HL-60/S4 treated with retinoic acid at 250 ng/mL for 4 days and 3 days (cell line): Measurements from ENCODE around the gene YPEL1.
"Not testable (repeated sequence)": the region's sequence is repeated elsewhere in the genome, so short reads cannot be mapped to it uniquely, and the experiment has no call there.

ENCODE experiments used
- in situ Hi-C: fragments of 300-500 bp; cut with MboI; formaldehyde crosslinking; loops from 2 replicates; pipeline ENCODE4 v1.7.0; 2022; ENCODE audit warnings: low sequenced_read_pairs

The YPEL1 gene

DNA sequence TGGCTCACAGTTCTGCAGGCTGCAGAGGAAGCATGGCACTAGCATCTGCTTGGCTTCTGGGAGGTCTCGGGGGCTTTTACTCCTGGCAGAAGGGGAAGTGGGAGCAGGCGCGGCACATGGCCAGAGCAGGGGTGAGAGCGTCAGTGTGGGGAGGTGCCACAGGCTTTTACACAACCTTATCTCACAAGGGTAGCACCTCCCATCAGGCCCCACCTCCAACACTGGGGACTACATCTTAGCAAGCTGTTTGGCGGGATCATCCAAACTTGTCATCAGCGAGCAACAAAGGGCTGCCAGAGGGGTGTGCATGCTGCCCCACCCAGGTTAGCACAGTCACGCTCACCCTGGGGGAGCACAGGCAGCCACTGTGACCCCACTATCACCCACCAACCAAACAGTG, 18.9 kb upstream of the YPEL1 start:
- in situ Hi-C loops = no loop called here

DNA sequence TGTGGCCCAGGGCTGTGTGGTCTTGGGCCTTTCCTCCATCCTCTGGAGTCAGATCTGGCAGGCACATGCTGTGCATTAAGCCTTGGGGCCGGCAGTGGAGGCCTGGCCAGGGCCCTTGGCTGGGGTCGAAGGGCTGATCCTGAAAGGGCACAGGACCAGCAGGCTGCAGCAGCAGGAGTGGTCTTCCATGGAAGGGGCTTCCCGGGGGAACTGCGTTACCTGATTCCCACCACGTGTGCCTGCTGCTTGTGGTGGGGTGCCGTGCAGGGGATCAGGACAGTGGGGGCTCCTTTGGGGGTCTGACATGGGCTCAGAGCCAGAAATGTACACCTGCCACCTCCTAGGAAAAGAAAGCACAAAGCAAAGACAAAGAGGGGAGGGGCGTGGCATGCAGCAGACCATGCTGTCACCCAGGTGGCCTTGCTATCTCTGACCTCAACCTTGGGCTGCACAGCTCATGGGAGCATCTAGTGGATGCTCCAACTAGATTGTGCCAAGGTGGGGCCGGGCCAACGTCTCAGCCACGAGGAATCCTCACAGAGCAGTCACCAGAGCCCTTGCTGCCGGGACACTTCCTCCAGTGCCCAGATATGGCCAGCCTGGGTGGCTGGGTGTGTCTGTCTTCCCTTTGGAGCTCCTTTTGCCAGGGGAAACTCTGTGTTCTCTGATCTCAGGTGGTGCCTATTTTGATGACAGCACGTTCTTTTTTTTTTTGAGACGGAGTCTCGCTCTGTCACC, 17.9 kb upstream of the YPEL1 start:
- in situ Hi-C loops = no loop called here

DNA sequence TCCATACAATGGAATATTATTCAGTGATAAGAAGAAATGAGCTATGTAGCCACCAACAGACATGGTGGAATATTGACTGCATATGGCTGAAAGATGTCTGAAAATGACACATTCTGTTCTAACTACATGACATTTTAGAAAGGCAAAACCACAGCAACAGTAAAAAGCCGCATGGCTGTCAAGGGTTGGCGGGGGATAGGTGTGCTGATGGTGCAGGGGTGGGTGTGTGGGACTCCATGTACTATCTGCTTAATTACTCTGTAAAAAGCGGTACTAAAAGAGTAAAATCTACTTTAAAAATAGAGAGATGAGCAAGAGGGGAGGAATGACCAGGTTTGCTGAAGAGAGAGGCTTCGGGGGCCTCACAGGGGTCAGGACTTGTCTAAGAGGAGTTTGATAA, 16.7 kb upstream of the YPEL1 start:
- in situ Hi-C loops = no loop called here

DNA sequence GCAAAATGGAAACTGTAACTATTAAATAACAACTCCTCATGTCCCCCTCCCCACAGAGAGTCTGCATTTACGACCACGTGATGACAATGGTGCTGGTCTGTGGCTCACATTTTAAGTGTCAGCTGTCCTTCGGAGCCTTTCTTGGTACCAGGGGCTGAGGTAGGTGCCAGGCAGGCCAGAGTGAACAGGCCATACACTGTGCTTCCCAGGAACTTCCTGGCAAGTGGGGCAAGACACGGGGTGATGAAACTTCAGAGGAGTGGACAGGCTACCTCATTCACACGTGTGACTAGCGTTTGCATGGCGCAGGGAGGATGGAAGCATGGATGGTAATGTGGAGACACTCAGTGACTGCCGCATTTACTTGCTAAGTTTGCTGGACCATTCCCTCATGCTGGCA, 10.4 kb upstream of the YPEL1 start:
- in situ Hi-C loops = no loop called here

DNA sequence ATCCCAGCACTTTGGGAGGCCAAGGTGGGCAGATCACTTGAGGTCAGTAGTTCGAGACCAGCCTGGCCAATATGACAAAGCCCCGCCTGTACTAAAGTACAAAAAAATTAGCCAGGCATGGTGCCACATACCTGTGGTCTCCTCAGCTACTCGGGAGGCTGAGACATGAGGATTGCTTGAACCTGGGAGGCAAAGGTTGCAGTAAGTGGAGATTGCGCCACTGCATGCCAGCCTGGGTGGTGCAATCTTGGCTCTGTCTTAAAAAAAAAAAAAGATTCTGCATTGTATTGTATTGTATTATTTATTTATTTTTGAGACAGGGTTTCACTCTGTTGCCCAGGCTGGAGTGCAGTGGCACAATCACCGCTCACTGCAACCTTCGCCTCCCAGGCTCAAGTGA, 9.3 kb upstream of the YPEL1 start:
- in situ Hi-C loops = not testable (repeated sequence)

DNA sequence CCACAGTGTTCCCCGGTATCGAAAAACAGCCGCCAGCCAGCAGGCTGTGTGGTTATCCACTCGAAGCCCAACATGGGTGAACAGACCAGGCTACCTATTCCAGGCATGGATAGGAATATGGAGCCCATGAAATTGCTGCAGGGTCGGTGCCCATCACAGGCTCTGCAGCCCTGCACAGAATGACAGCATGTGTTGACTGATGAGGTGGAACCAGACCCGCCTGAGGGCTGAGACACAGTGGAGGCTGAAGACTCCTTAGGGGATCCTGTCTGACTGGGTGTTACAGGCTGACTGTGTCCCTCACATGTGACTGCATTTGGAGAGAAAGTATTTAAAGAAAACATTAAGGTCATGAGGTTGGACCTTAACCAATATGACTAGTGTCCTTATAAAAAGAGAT, 6.2 kb upstream of the YPEL1 start:
- in situ Hi-C loops = no loop called here

DNA sequence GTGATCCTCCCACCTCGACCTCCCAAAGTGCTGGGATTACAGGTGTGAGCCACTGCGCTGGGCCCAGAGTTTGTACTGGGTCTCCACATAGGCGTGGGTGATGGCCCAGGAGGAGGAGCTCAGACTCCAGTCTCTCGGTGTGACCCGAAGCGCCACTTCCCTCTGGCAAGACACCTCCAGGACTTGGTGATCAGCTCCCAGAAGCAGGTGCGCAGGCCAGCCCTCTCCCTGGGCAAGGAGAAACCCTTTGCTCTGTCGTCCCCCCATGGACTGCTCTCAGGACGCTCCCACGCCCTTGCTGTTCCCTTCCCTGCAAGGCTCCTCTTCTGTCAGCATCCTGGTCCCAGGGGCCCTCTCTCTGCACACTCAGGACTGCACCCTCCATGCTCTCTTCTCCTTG, 5.5 kb upstream of the YPEL1 start:
- in situ Hi-C loops = no loop called here

DNA sequence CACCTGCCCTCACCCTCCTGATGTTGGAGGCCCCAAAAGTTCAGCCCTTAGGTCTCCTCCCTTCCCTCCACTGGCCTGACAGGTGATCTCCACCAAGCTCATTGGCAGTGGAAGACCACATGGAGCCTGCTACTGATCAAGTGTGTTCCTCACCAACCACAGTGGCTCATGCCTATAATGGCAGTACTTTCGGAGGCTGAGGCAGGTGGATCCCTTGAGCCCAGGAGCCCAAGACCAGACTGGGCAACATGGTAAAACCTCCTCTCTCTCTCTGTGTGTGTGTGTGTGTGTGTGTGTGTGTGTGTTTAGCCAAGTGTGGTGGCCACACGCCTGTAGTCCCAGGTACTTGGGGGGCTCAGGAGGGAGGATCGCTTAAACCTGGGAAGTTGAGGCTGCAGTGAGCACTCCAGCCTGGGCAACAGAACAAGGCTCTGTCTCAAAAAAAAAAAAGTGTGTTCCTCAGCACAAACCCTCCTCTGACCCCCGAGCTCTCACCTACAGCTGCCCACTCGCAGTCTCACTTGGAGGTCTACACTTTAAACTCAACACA, 4.3 kb upstream of the YPEL1 start:
- in situ Hi-C loops = no loop called here

DNA sequence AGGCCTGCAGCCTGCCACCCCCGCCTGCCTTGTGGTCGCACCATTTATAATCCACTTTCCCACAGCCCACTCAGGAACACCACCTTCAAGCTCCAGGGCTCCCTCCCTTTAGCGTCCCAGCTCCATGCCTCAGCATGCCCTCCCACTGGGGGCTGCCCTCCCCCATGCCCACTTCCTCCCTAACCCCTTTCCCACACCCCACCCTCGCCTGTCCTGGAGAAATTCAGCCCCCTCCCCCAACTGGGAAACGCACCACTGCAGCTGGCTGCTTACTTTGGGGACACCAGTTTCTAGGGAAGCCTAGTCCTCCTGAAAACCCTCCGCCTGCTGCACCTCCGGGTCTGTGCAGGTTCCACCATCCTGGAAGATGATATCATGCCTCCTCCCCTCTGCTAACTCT, 3.4 kb upstream of the YPEL1 start:
- in situ Hi-C loops = no loop called here

DNA sequence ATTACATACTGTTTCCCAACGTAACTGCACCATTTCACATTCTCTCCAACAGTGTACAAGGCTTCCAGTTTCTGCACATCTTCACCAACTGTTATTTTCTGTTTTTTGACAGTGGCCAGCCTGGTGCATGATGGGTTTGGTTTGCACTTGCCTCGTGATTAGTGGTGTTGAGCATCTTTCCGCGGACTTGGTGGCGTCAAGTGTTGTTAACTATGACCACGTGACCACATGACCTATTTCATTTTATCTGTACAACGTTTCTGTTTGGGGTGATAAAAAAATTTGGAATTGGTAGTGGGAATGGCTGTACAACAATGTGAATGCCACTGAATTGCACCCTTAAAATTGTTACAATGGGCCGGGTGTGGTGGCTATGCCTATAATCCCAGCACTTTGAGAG, 2.5 kb upstream of the YPEL1 start:
- in situ Hi-C loops = no loop called here

DNA sequence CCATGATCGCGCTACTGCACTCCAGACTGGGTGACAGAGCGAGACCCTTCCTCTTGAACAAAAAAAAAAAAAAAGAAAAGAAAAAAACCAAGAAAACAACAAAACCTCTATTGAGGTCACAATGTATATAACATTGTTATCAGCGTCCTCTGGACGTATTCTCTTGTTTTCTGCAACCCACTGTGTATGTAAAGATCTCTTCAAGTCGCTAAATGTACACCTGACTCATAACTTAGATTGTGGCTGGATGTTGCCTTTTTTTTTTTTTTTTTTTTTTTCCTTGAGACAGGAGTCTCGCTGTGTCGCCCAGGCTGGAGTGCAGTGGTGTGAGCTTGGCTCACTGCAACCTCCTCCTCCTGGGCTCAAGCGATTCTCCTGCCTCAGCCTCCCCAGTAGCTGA, 1.4 kb upstream of the YPEL1 start:
- in situ Hi-C loops = no loop called here

DNA sequence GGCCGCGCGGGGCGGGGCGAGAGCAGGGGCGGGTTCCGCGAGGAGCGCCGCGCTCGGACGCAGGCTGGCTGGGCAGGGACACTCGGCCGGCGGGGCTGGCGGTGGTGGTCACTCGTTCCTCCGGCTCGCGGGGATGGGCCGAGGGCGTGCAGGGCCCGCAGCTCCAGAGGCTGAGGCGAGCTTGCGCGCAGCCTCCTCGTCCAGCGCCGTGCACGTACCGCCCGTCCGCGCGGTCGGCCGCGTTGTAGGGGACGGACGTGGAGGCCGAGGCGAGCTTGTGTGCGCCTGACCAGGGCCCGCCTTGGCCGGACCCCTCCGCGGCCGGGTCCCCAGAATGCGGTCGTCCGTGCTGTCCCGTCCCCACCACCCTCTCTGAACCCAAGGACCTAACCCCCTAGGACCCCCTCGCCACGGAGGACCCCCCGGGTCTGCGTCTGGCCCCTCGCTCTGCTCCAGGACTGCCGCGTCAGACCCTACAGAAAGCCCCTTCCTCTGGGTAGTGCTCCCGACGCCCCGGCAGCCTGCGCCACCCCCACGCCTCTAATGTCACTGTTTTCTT, 569 bp upstream of the YPEL1 start:
- in situ Hi-C loops = no loop called here

DNA sequence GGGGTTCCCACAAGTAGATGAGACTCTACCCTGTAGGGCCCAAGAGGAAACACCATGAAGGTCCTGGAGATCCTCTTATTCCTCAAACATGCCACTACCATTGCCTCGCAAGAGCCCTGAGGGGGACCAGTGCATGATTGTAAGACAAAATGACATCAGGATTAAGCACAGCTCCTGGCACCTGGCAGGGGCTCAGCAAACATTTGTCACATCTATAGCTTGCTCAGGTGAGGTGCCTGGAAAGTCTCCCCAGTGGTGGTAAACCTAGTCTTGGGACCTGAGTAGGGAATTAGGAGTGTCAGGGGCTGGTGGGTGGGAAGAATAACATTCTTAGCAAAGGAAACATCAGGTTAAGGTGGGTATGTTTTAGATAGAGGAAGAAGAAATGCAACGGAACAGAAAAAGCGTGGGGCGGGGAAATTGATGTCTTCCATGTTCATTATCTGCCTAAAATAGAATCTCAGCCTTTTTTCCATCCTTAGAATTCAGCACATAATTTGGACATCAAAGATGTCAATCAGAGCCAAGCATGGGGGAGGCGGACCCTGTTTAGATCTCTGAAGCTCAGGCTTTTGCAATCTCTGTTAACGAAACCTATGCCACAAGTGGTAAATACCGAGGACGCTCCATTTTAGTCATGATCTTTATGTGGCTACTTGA, 924 bp downstream of the YPEL1 start:
- in situ Hi-C loops = no loop called here

DNA sequence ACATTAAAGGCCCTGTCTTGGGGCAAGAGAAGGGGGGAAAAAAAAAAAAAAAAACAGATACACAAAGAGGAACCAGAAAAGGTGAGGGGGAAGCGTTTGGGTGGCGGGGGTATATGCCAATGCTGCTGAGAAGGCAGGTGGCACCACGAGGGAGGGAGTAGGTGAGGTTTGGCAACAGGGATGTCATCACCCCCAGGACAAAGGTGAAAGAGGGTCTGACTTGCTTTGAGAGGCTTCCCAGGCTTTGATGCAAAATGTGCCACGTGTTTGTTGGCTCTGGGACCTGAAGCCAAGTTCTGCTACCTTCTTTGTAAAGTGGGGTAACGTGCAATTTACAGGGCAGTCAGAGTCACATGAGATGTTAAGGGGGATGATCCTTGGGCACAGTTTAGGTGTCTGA, 4.1 kb downstream of the YPEL1 start:
- in situ Hi-C loops = no loop called here

DNA sequence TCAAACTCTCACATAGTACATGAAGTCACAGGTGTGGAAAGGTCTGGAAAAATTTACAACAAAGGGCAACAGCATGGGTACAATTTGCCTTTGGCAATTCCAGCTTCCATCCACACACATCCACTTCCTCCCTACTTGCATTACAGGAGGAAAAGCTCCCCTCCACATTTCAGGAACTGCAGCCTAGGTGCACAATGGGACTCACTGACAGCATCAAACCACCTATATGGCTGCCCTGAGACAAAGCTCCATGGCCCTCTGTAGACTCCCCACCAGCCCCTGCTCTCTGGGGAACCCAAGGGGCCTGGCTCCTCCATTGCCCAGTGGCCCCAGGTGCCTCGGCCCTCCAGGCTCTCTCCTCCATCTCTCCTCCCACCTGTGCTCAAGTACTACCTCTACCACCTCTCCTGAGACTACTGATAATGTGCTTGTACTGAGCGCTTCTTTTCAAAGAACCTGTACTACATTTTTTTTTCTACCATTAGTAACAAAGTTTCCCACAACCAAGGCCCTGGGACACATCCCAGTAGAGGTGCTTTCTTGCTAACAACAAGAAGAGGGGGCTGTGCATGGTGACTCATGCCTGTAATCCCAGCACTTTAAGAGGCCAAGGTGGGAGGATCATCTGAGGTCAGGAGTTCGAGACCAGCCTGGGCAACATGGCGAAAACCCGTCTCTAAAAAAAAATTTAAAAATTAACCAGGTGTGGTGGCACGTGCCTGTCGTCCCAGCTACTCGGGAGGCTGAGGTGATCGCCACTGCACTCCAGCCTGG, 4.9 kb downstream of the YPEL1 start:
- in situ Hi-C loops = no loop called here

DNA sequence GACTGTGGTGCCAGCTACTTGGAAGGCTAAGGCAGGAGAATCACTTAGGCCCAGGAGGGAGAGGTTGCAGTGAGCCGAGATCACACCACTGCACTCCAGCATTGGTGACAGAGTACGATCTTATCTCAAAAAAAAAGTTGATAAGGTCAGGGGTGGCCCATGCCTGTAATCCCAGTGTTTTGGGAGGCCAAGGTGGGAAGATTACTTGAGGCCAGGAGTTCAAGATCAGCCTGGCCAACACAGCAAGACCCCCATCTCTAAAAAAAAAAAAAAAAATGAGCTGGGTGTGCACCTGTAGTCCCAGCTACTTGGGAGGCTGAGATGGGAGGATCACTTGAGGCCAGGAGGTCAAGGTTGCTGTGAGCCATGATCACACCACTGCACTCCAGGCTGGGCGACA, 6.4 kb downstream of the YPEL1 start:
- in situ Hi-C loops = not testable (repeated sequence)

DNA sequence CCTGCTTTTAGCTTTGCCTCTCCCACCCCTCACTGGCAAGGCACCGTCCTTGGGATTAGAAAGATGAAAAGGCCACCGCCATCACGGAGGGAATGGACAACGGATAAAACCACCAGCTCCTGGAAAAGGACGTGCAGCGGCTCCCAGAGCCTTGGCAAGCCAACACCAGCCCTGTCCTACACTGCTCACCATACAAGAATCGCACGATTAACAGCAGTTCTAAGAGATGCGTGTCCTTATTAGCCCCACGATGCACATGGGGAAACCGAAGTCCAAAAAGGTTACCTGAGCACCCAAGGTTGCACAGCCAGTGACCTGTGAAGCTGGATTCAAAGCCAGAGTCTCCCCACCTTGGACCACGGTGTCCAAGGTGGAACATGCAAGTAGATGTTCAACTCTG, 7.3 kb downstream of the YPEL1 start:
- in situ Hi-C loops = no loop called here

DNA sequence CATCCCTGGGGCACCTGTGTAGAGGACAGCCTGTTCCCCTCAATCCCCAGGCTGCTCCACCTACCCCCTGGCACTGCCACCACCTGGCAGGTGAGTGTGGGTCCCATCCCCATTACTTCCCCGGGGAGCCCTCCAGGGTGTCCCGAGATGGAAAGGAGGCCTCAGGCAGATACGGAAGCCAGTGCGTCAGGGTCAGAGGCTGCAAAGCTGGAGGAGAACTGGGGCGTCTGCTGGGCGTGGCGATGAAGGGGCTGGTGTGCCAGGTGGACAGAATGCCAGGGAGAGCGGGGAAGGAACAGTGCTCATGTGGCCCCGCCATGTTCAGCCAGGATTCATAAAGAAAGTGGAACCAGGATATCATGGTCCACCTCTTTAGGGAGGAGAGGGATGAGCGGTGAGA, 7.8 kb downstream of the YPEL1 start:
- in situ Hi-C loops = no loop called here

DNA sequence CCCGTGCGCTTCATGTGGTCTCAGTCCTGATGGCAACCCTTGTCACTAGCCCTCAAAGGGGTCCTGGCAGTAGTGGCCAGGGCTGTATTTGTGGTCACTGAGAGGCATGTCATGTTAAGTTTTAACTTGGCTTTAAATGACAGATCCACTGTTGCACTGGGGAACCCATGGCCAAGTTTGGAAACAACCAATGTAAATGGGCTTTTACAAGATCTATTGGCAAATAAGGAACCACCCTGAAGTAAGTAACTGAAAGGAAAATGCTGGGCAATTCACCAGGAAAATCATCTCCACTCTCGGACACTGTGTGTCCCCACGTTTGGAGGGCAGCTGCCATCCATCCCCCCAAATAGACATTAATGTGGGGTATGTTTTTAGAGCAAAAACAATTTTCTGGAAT, 8.4 kb downstream of the YPEL1 start:
- in situ Hi-C loops = no loop called here

DNA sequence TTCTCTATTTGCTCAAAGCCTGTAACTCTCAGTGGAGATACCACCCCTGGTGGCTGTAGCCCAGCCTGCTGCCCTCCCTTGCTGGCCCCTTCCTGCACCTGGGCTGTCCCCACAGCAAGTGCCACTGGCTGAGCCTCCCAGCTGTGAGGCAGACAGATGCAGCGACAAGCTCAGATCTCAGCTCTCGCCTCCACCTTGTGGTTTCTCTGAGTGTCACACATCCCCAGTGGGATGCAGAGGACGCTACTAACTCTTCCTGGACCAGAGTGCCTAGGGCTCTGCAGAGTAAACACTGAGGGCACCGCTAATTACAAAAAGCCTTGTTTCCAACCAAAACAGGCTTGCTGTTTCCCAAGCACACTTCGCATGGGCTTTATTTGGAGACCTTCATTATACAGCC, 8.9 kb downstream of the YPEL1 start:
- in situ Hi-C loops = no loop called here

DNA sequence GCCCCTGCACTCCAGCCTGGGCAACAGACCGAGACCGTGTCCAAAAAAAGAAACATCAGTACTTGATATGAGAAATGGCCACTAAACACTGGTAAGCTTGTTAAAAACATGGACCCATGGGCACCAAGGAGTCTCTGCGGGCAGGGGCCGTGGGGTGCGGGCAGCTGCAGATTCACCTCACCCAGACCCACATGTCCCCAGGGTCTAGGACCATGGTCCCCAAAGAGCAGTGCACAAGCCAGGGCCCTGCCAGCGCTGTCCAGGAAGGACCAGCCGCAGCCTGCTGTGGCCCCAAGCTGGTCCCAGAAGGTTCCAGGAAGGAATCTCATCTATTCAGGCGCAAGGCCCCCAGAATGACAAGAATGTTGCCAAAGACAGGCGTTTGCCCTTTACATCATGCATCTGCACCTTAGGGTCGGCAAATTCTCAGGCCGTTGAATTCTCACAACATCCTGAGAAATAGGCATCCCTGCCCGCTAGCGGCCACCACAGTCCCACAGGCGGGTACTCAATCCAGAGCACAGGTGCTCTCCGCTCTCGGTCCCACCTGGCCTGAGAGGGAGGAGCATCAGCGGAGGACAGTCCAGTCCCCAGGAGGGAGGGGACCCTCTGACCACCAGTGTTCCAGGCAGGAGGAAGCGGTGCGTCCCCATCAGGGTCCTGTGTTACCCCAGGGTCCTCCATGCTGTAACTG, 9.5 kb downstream of the YPEL1 start:
- in situ Hi-C loops = no loop called here
